Liver (tissue), 3 donors: ENCODE data around the gene ADM5.

Source experiments
- FOXA1 ChIP-seq: IDR thresholded peaks from 2 replicates; pipeline ENCODE4 v1.6.1; 2016; ENCODE audit warnings: antibody characterized with exemption
- GABPA ChIP-seq, 2 donors: IDR thresholded peaks in 1 of 2; conservative IDR thresholded peaks in 1 of 2; 2 replicates each; pipeline ENCODE4 v1.6.1; 2016; ENCODE audit warnings: antibody characterized with exemption in 2 of 2, mild to moderate bottlenecking in 1 of 2, moderate library complexity in 1 of 2
- HNF4A ChIP-seq, 2 donors: conservative IDR thresholded peaks; 2 replicates each; pipeline ENCODE4 v1.6.1; 2016; ENCODE audit warnings: antibody characterized with exemption in 2 of 2, mild to moderate bottlenecking in 2 of 2
- JUND ChIP-seq, 2 donors: IDR thresholded peaks; 2 replicates each; pipeline ENCODE4 v1.6.1; 2016; ENCODE audit warnings: antibody characterized with exemption in 2 of 2
- RAD21 ChIP-seq, 2 donors: IDR thresholded peaks; 2 replicates each; pipeline ENCODE4 v1.6.1; 2016; ENCODE audit warnings: antibody characterized with exemption in 2 of 2, mild to moderate bottlenecking in 2 of 2
- SP1 ChIP-seq: IDR thresholded peaks from 2 replicates; pipeline ENCODE4 v1.6.1; 2018; ENCODE audit warnings: antibody characterized with exemption, mild to moderate bottlenecking
- TAF1 ChIP-seq: conservative IDR thresholded peaks from 2 replicates; pipeline ENCODE4 v1.6.1; 2016; ENCODE audit warnings: antibody characterized with exemption, mild to moderate bottlenecking
- YY1 ChIP-seq: IDR thresholded peaks from 2 replicates; pipeline ENCODE4 v1.6.1; 2016; ENCODE audit warnings: antibody characterized with exemption, mild to moderate bottlenecking
- TF ChIP-seq, protein P1 (sequence below): fragments of 150-350 bp; IDR thresholded peaks from 2 replicates; pipeline ENCODE4 v1.5.1; 2017; ENCODE audit warnings: improper control_type of control experiment, low read depth, low read length; ENCODE audit not compliant: missing input control
- TF ChIP-seq, protein P2 (sequence below): IDR thresholded peaks from 2 replicates; pipeline ENCODE4 v1.6.1; 2016; ENCODE audit warnings: antibody characterized with exemption
- TF ChIP-seq, protein P3 (sequence below): IDR thresholded peaks from 2 replicates; pipeline ENCODE4 v1.6.1; 2016; ENCODE audit warnings: antibody characterized with exemption, mild to moderate bottlenecking
- TF ChIP-seq, protein P4 (sequence below): IDR thresholded peaks from 2 replicates; pipeline ENCODE4 v1.6.1; 2016; ENCODE audit warnings: antibody characterized with exemption
- TF ChIP-seq, protein P5 (sequence below): IDR thresholded peaks from 2 replicates; pipeline ENCODE4 v1.6.1; 2016; ENCODE audit warnings: antibody characterized with exemption
- donor health status: healthy.
- donor health status: healthy.

DNA sequence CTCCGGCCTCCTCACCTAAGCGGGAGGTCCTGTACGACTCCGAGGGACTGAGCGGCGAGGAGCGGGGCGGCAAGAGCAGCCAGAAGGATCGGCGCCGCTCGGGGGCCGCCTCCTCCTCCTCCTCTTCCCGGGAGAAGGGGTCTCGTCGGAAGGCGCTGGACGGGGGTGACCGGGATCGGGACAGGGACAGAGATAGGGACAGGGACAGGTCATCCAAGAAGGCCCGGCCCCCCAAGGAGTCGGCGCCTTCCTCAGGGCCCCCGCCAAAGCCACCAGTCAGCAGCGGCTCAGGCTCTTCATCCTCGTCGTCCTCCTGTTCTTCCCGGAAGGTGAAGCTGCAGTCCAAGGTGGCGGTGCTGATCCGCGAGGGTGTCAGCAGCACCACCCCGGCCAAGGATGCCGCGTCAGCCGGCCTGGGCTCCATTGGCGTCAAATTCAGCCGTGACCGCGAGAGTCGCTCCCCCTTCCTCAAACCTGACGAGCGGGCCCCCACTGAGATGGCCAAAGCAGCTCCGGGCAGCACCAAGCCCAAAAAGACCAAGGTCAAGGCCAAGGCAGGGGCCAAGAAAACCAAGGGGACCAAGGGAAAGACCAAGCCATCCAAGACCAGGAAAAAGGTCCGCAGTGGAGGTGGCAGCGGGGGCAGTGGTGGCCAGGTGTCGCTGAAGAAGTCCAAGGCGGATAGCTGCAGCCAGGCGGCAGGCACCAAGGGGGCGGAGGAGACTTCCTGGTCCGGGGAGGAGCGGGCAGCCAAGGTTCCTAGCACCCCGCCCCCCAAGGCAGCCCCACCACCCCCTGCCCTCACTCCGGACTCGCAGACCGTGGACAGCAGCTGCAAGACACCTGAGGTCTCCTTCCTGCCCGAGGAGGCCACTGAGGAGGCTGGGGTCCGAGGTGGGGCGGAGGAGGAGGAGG lies 36.6 kb upstream of the ADM5 start:
- TF ChIP-seq GABPA (IDR thresholded peaks at IDR 0.05 in 1 of 2, conservative IDR thresholded peaks at IDR 0.05 in 1 of 2) = no peak
- TF ChIP-seq, protein P1, sequence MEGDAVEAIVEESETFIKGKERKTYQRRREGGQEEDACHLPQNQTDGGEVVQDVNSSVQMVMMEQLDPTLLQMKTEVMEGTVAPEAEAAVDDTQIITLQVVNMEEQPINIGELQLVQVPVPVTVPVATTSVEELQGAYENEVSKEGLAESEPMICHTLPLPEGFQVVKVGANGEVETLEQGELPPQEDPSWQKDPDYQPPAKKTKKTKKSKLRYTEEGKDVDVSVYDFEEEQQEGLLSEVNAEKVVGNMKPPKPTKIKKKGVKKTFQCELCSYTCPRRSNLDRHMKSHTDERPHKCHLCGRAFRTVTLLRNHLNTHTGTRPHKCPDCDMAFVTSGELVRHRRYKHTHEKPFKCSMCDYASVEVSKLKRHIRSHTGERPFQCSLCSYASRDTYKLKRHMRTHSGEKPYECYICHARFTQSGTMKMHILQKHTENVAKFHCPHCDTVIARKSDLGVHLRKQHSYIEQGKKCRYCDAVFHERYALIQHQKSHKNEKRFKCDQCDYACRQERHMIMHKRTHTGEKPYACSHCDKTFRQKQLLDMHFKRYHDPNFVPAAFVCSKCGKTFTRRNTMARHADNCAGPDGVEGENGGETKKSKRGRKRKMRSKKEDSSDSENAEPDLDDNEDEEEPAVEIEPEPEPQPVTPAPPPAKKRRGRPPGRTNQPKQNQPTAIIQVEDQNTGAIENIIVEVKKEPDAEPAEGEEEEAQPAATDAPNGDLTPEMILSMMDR = no peak
- TF ChIP-seq, protein P2, sequence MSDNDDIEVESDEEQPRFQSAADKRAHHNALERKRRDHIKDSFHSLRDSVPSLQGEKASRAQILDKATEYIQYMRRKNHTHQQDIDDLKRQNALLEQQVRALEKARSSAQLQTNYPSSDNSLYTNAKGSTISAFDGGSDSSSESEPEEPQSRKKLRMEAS = no peak
- no peak for TF ChIP-seq TAF1
- TF ChIP-seq, protein P3, sequence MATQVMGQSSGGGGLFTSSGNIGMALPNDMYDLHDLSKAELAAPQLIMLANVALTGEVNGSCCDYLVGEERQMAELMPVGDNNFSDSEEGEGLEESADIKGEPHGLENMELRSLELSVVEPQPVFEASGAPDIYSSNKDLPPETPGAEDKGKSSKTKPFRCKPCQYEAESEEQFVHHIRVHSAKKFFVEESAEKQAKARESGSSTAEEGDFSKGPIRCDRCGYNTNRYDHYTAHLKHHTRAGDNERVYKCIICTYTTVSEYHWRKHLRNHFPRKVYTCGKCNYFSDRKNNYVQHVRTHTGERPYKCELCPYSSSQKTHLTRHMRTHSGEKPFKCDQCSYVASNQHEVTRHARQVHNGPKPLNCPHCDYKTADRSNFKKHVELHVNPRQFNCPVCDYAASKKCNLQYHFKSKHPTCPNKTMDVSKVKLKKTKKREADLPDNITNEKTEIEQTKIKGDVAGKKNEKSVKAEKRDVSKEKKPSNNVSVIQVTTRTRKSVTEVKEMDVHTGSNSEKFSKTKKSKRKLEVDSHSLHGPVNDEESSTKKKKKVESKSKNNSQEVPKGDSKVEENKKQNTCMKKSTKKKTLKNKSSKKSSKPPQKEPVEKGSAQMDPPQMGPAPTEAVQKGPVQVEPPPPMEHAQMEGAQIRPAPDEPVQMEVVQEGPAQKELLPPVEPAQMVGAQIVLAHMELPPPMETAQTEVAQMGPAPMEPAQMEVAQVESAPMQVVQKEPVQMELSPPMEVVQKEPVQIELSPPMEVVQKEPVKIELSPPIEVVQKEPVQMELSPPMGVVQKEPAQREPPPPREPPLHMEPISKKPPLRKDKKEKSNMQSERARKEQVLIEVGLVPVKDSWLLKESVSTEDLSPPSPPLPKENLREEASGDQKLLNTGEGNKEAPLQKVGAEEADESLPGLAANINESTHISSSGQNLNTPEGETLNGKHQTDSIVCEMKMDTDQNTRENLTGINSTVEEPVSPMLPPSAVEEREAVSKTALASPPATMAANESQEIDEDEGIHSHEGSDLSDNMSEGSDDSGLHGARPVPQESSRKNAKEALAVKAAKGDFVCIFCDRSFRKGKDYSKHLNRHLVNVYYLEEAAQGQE = no peak
- no peak for TF ChIP-seq FOXA1
- no peak for TF ChIP-seq SP1
- TF ChIP-seq YY1 = no peak
- no peak for TF ChIP-seq RAD21 (IDR thresholded peaks at IDR 0.05)
- TF ChIP-seq, protein P4, sequence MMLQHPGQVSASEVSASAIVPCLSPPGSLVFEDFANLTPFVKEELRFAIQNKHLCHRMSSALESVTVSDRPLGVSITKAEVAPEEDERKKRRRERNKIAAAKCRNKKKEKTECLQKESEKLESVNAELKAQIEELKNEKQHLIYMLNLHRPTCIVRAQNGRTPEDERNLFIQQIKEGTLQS = no peak
- TF ChIP-seq, protein P5, sequence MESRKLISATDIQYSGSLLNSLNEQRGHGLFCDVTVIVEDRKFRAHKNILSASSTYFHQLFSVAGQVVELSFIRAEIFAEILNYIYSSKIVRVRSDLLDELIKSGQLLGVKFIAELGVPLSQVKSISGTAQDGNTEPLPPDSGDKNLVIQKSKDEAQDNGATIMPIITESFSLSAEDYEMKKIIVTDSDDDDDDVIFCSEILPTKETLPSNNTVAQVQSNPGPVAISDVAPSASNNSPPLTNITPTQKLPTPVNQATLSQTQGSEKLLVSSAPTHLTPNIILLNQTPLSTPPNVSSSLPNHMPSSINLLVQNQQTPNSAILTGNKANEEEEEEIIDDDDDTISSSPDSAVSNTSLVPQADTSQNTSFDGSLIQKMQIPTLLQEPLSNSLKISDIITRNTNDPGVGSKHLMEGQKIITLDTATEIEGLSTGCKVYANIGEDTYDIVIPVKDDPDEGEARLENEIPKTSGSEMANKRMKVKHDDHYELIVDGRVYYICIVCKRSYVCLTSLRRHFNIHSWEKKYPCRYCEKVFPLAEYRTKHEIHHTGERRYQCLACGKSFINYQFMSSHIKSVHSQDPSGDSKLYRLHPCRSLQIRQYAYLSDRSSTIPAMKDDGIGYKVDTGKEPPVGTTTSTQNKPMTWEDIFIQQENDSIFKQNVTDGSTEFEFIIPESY = no peak
- no peak for TF ChIP-seq HNF4A (conservative IDR thresholded peaks at IDR 0.05)
- no peak for TF ChIP-seq JUND (IDR thresholded peaks at IDR 0.05)
